Suprapubic skin (tissue), 4 donors: Measurements from ENCODE around the gene NME7. TPM values are rescaled to one million over a fixed set of nuclear protein-coding genes. Genes with fewer than 3 reads are reported as not detected.

Experiments used
- DNase-seq, 2 donors: peaks; one replicate each; pipeline ENCODE4 v3.0.0-alpha.2; 2019; ENCODE audit warnings: low spot score in 2 of 2
- H3K27ac ChIP-seq: fragments of 200-600 bp; sonication (generic); one replicate; pipeline ENCODE4 v1.5.1; 2019
- H3K27me3 ChIP-seq: fragments of 200-600 bp; sonication (generic); one replicate; pipeline ENCODE4 v1.5.1; 2019
- H3K36me3 ChIP-seq: fragments of 200-600 bp; sonication (generic); one replicate; pipeline ENCODE4 v1.5.1; 2019
- H3K4me1 ChIP-seq: fragments of 200-600 bp; sonication (generic); one replicate; pipeline ENCODE4 v1.5.1; 2019
- H3K4me3 ChIP-seq: fragments of 200-600 bp; sonication (generic); one replicate; pipeline ENCODE4 v1.5.1; 2019; ENCODE audit warnings: mild to moderate bottlenecking
- H3K9me3 ChIP-seq: fragments of 200-600 bp; sonication (generic); one replicate; pipeline ENCODE4 v1.5.1; 2019
- EP300 ChIP-seq: sonication (generic); formaldehyde crosslinking; IDR thresholded peaks from one replicate; pipeline ENCODE4 v1.6.1; 2017; ENCODE audit warnings: antibody characterized with exemption
- POLR2A ChIP-seq, 2 donors: fragments of 450-650 bp; IDR thresholded peaks; one replicate each; pipeline ENCODE4 v1.6.1; 2017; ENCODE audit warnings: antibody characterized with exemption in 2 of 2, mild to moderate bottlenecking in 2 of 2, moderate library complexity in 2 of 2
- POLR2AphosphoS5 ChIP-seq, 3 donors: sonication (generic); formaldehyde crosslinking; IDR thresholded peaks; one replicate each; pipeline ENCODE4 v1.6.1; 2017; ENCODE audit warnings: antibody characterized with exemption in 3 of 3
- WGBS: methylation state at CpG from one replicate; pipeline ENCODE4 v1.1.5; 2018; 5-methylcytosine and 5-hydroxymethylcytosine counted together
- total RNA-seq, 4 donors: library from RNA; depleted of rRNA; stranded (reverse); fragments of >200 nt; gene quantifications; one replicate each; pipeline ENCODE4 v1.1.0, GENCODE V29; 2016
- TF ChIP-seq, protein P1 (sequence below), 2 donors: fragments of 200-600 bp in 1 of 2; fragments of 450-650 bp in 1 of 2; sonication (generic) in 1 of 2; IDR thresholded peaks; one replicate each; pipeline ENCODE4 v1.5.1; 2016 to 2019; ENCODE audit warnings: antibody characterized with exemption in 2 of 2, mild to moderate bottlenecking in 1 of 2, moderate library complexity in 1 of 2

Gene NME7
- total RNA-seq, 4 donors from 2014 or later, result 9.5 to 13.9 (median 11.7) TPM

DNA sequence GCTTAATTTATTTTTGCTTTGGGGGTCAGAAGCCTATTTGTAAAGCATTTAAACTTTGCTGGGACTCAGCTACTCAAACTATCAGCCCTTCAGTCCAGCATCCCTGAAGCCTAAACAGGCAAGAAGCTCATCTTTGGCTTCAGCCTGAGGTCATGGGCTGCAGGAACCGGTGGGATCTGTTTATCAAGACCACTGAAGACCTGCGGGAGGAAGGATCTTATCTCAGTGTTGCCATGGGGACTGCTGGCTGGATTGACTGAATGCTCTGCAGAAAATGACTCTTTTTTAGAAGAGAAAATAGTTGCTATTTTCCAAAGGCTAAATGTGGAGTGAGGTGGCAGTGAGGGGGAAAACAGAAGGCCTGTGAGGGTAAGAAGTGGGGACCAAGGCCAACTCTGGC is 281.7 kb downstream of the NME7 start:
- H3K27ac ChIP-seq, result no peak overlapping the region
- no peak for TF ChIP-seq POLR2A (IDR thresholded peaks at IDR 0.05)
- no peak for TF ChIP-seq EP300
- no peak for TF ChIP-seq POLR2AphosphoS5 (IDR thresholded peaks at IDR 0.05)
- TF ChIP-seq, protein P1, sequence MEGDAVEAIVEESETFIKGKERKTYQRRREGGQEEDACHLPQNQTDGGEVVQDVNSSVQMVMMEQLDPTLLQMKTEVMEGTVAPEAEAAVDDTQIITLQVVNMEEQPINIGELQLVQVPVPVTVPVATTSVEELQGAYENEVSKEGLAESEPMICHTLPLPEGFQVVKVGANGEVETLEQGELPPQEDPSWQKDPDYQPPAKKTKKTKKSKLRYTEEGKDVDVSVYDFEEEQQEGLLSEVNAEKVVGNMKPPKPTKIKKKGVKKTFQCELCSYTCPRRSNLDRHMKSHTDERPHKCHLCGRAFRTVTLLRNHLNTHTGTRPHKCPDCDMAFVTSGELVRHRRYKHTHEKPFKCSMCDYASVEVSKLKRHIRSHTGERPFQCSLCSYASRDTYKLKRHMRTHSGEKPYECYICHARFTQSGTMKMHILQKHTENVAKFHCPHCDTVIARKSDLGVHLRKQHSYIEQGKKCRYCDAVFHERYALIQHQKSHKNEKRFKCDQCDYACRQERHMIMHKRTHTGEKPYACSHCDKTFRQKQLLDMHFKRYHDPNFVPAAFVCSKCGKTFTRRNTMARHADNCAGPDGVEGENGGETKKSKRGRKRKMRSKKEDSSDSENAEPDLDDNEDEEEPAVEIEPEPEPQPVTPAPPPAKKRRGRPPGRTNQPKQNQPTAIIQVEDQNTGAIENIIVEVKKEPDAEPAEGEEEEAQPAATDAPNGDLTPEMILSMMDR (IDR thresholded peaks at IDR 0.05), result no peak

More for the DNA sequence above, 281.7 kb downstream of the NME7 start:
- no peak for DNase-seq
- 45% methylated on average over 2 of the region's 2 CpGs for WGBS
- Histone ChIP-seq H3K4me1 (no peaks in the 10 kb centered on the region), H3K9me3 (no peaks in the 10 kb centered on the region), H3K27me3 (no peaks in the 10 kb centered on the region), H3K36me3 (no peaks in the 10 kb centered on the region), H3K4me3 (no peak overlapping the region)

Other genes with a start within 250 kb of the NME7 start
- 10 to 100 TPM; 16.3 to 26.5 (median 25.9) TPM for gene BLZF1, start 398 bp upstream of the NME7 start, total RNA-seq
- not detected for gene CCDC181, start 59.7 kb upstream of the NME7 start, total RNA-seq
- gene SLC19A2, start 118.1 kb upstream of the NME7 start, total RNA-seq, result 10 to 100 TPM; 21.9 to 38.7 (median 30.5) TPM
- 1 to 10 TPM; 3.4 to 8.9 (median 5.4) TPM for gene F5, start 218.7 kb upstream of the NME7 start, total RNA-seq